HepG2 (cell line): ENCODE data around the gene CHRNA3. TPM values are rescaled to one million over a fixed set of nuclear protein-coding genes. Genes with fewer than 3 reads are reported as not detected.

Experiments
- ARHGAP35 ChIP-seq: sonication (generic); formaldehyde crosslinking; IDR thresholded peaks from 2 replicates; pipeline ENCODE4 v1.9.0; 2022; ENCODE audit warnings: mild to moderate bottlenecking, inconsistent platforms, moderate library complexity, missing genetic modification reagents, borderline replicate concordance
- ATF7-NPFF ChIP-seq: sonication (generic); formaldehyde crosslinking; IDR thresholded peaks from 2 replicates; pipeline ENCODE4 v1.8.1; 2023; ENCODE audit warnings: mild to moderate bottlenecking, low read depth, missing genetic modification reagents, moderate library complexity
- BHLHE40 ChIP-seq: IDR thresholded peaks from 2 replicates; pipeline ENCODE4 v1.6.1; 2011; ENCODE audit warnings: low read length, improper control_type of control experiment
- KLF16 ChIP-seq, 2 experiments: sonication (generic) in 1 of 2; formaldehyde crosslinking in 1 of 2; IDR thresholded peaks; 2 replicates each; pipeline versions ENCODE4 v1.6.1 to v1.8.0; 2016 to 2023; ENCODE audit warnings: missing genetic modification reagents in 2 of 2, missing compliant biosample characterization in 1 of 2
- MED13 ChIP-seq: sonication (generic); formaldehyde crosslinking; IDR thresholded peaks from 2 replicates; pipeline ENCODE4 v1.5.0; 2020; ENCODE audit warnings: missing genetic modification reagents
- PATZ1 ChIP-seq: sonication (generic); formaldehyde crosslinking; IDR thresholded peaks from 2 replicates; pipeline ENCODE4 v1.4.0; 2020; ENCODE audit warnings: missing genetic modification reagents
- SNAI1 ChIP-seq: sonication (generic); formaldehyde crosslinking; IDR thresholded peaks from 2 replicates; pipeline ENCODE4 v1.5.0; 2020; ENCODE audit warnings: mild to moderate bottlenecking, missing genetic modification reagents, borderline replicate concordance
- SRSF1 ChIP-seq: fragments of 200-400 bp; formaldehyde crosslinking; optimal IDR thresholded peaks from 2 replicates; pipeline ENCODE3; 2017; ENCODE audit warnings: mild to moderate bottlenecking, low read depth, low read length, moderate library complexity
- TARDBP ChIP-seq: sonication (generic); formaldehyde crosslinking; IDR thresholded peaks from 2 replicates; pipeline ENCODE4 v1.8.0; 2022; ENCODE audit warnings: mild to moderate bottlenecking, missing genetic modification reagents
- ZBTB1 ChIP-seq: sonication (generic); formaldehyde crosslinking; IDR thresholded peaks from 2 replicates; pipeline ENCODE4 v1.4.0; 2020; ENCODE audit warnings: missing genetic modification reagents, borderline replicate concordance
- ZBTB40 ChIP-seq, 2 experiments: fragments of 450-650 bp in 1 of 2; sonication (generic) in 1 of 2; formaldehyde crosslinking in 1 of 2; IDR thresholded peaks; 2 replicates each; pipeline versions ENCODE4 v1.6.1 to v1.8.0; 2016 to 2022; ENCODE audit warnings: antibody characterized with exemption in 1 of 2, mild to moderate bottlenecking in 1 of 2, missing genetic modification reagents in 1 of 2
- ZFP37 ChIP-seq: sonication (generic); formaldehyde crosslinking; IDR thresholded peaks from 2 replicates; pipeline ENCODE4 v1.4.0; 2020; ENCODE audit warnings: missing genetic modification reagents, borderline replicate concordance
- ZNF317 ChIP-seq: sonication (generic); formaldehyde crosslinking; IDR thresholded peaks from 2 replicates; pipeline ENCODE4 v1.5.0; 2020; ENCODE audit warnings: mild to moderate bottlenecking, missing genetic modification reagents
- ZNF776 ChIP-seq: sonication (generic); formaldehyde crosslinking; IDR thresholded peaks from 2 replicates; pipeline ENCODE4 v1.4.0; 2020; ENCODE audit warnings: mild to moderate bottlenecking, missing genetic modification reagents
- polyA plus RNA-seq, 8 experiments: library from polyadenylated mRNA; depleted of rRNA in 3 of 8; stranded (reverse) in 7 of 8; unstranded in 1 of 8; fragments of >200 nt; fragmentation: Illumina TruSeq in 4 of 8; extraction: Trizol in 4 of 8; gene quantifications; 2 replicates each; pipeline versions ENCODE4 v1.2.1 to v1.2.3, GENCODE V29; 2011 to 2016; ENCODE audit warnings: low read depth in 4 of 8, missing spikeins in 1 of 8, mixed read lengths in 1 of 8; ENCODE audit not compliant: insufficient read depth in 1 of 8
- total RNA-seq, 5 experiments: library from RNA; depleted of rRNA; stranded (reverse); fragments of >200 nt; fragmentation: Illumina TruSeq; extraction: Trizol; gene quantifications; 2 replicates each; pipeline ENCODE4 v1.2.3, GENCODE V29; 2016; ENCODE audit warnings: low read depth in 1 of 5
- TF ChIP-seq, protein P1 (sequence below): sonication (generic); formaldehyde crosslinking; IDR thresholded peaks from 2 replicates; pipeline ENCODE4 v1.4.0; 2020; ENCODE audit warnings: low read depth, mild to moderate bottlenecking, missing genetic modification reagents

Gene CHRNA3
- total and polyA plus RNA-seq, 2 of the 13 experiments (the other 11 are each of a cell fraction or from before 2014, with no cell fraction given): not detected

DNA sequence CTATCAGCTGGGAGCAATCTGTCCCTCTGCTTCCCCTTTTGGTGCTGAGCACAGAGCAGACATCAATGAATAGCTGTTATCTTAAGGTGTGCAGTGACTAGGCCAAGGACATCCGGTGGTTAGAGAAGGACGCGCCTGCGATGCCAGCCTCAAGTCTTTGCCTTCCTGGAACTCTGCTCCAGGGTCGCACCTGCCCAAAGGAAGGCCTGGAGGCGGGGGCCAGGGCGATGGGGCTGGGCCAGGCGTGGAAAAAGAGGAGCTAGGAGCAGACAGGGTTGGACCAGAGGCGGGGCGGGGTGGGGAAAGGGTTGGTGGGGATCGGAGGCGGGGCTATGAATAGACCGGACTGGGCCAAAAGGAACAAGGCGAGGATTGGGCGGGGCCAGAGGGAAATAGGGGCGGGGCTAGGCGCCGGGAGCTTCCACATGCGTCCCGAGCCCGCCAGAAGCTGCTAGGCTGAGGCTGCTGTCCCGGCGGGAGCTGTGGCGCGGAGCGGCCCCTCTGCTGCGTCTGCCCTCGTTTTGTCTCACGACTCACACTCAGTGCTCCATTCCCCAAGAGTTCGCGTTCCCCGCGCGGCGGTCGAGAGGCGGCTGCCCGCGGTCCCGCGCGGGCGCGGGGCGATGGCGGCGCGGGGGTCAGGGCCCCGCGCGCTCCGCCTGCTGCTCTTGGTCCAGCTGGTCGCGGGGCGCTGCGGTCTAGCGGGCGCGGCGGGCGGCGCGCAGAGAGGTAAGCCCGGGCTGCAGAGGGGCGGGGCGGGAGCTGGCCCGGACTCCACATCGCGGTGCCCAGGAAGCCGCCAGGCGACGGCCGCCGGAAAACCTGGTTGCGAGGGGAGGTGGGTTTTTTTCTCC lies 55.5 kb downstream of the CHRNA3 start, which contains the start of gene CHRNA5 (continued):
- TF ChIP-seq ZBTB40 (IDR thresholded peaks at IDR 0.05) (no peak), ZBTB40 (CRISPR knock-in tag; IDR thresholded peaks at IDR 0.05) (no peak), ZBTB1 (CRISPR knock-in tag) (no peak), KLF16 (CRISPR knock-in tag; IDR thresholded peaks at IDR 0.05) (0 out of 4 replicates have a peak, but pooled peaks of 1 of the 2 experiments have one; percentile 10), MED13 (CRISPR knock-in tag) (no peak), TARDBP (no peak), SNAI1 (CRISPR knock-in tag) (no peak), SRSF1 (no peak), ZFP37 (no peak), ARHGAP35 (no peak), ZNF776 (CRISPR knock-in tag) (no peak), ZNF317 (CRISPR knock-in tag) (no peak), ATF7-NPFF (CRISPR knock-in tag) (peak; percentile 63; the same call in 1 of the 2 replicates), PATZ1 (CRISPR knock-in tag) (peak; percentile 19; the same call in 1 of the 2 replicates), BHLHE40 (no peak)
- TF ChIP-seq, protein P1, sequence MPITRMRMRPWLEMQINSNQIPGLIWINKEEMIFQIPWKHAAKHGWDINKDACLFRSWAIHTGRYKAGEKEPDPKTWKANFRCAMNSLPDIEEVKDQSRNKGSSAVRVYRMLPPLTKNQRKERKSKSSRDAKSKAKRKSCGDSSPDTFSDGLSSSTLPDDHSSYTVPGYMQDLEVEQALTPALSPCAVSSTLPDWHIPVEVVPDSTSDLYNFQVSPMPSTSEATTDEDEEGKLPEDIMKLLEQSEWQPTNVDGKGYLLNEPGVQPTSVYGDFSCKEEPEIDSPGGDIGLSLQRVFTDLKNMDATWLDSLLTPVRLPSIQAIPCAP: no peak
